ENCODE results near the gene PFKP. TPM values are rescaled to one million over a fixed set of nuclear protein-coding genes. Genes with fewer than 3 reads are reported as not detected.

PFKP gene
- polyA plus RNA-seq, 6 donors from 2014 or later = 26.3 to 51.2 (median 39.7) TPM

DNA sequence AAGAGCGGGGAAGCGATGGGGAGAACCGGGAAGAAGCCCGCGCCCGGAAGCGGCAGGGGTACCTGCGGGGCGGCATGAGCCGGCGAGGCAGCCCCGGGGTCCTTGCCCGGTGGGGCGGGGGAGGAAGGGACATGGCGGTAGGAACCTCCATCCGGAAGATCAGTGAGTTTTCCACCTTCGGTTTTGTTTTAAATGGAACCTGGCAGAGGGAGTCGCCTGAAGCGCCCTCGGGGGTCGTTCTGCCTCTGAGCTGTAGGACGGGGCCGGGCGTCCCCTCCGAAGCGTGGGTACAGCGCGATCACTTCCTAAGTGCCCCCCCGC is 471 bp downstream of the PFKP start:
- Mint-ChIP-seq H3K27ac (peak overlapping the region in 4 of 6 donors; percentile 15 to 82 (median 58)), H3K4me3 (peak overlapping the region; percentile 85 to 96 (median 94)), H3K36me3 (peaks cover 0 to 5% of the 10 kb centered on the region in 2 donors), H3K9me3 (no peaks in the 10 kb centered on the region), H3K27me3 (no peaks in the 10 kb centered on the region), H3K4me1 (peaks cover 31 to 41% (median 32%) of the 10 kb centered on the region in 3 donors)
- DNase-seq (no peak), ATAC-seq (ENCODE audit: low read depth in 2 of 2) (peak in 1 of 2 donors; percentile 4)

DNA sequence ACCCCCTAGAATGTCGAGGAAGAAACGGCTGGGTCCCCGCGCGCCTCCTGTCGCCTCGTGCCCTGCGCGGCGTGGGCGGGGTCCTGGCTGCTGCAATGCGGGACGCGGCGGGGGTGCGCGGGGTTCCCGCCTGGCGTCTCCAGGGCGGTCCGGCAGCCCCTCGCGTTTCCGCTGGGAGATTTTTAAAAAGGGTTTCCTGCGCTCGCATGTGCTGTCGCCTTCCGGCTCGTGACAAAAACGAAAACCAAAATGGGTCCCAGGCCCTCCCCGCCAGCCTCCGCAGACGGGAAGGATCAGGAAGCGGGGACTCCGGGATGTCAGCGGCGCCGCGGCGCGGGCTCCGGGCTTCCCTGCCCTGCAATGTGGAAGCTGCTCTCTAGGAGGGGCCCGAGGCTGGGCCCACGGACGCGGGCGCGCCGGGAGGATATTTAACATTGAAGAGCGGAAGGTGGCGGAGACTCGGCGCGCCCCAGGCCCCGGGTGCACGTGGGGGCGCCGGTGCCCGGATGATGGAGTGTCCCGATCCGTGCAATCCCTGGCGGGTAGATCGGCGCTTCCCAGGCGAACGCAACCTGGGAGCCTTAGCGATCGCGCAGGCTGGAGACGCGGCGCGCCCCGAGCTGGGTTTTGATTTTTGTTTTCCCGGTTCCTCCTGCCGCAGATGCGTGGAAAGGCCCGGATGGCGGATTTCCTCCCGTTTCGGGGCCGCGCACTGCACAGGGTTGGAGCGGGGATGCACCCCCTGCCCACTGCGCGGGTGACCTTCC is 1.0 kb downstream of the PFKP start:
- peaks cover 0 to 5% of the 10 kb centered on the region in 2 donors for H3K36me3 Mint-ChIP-seq

GRCh38 chr10:3068968-3069737 is 1.8 kb downstream of the PFKP start:
- H3K9me3 Mint-ChIP-seq = no peaks in the 10 kb centered on the region
- peaks cover 36 to 45% (median 41%) of the 10 kb centered on the region in 3 donors for H3K4me1 Mint-ChIP-seq
- ATAC-seq (ENCODE audit: low read depth in 2 of 2) (peak; percentile 17 to 20), DNase-seq (no peak)
- H3K27me3 Mint-ChIP-seq = no peaks in the 10 kb centered on the region
- H3K4me3 Mint-ChIP-seq = peak overlapping the region; percentile 82 to 96 (median 94)
- H3K27ac Mint-ChIP-seq = peak overlapping the region in 3 of 6 donors; percentile 14 to 68 (median 63)
- peaks cover 0 to 5% of the 10 kb centered on the region in 2 donors for H3K36me3 Mint-ChIP-seq

More for the DNA sequence above, 1.0 kb downstream of the PFKP start:
- Mint-ChIP-seq H3K4me3 (peak overlapping the region; percentile 85 to 96 (median 94)), H3K9me3 (no peaks in the 10 kb centered on the region), H3K27ac (peak overlapping the region in 4 of 6 donors; percentile 15 to 82 (median 72)), H3K27me3 (no peaks in the 10 kb centered on the region), H3K4me1 (peaks cover 31 to 41% (median 37%) of the 10 kb centered on the region in 3 donors)
- ATAC-seq (ENCODE audit: low read depth in 2 of 2) = peak; percentile 37 to 41
- DNase-seq = peak; percentile 51

GRCh38 chr10:3069876-3070275 is 2.5 kb downstream of the PFKP start:
- ATAC-seq (ENCODE audit: low read depth in 2 of 2) = no peak
- Mint-ChIP-seq H3K36me3 (peaks cover 0 to 5% of the 10 kb centered on the region in 2 donors), H3K9me3 (no peaks in the 10 kb centered on the region), H3K4me1 (peaks cover 36 to 44% (median 37%) of the 10 kb centered on the region in 3 donors), H3K27ac (peak overlapping the region in 1 of 6 donors; percentile 42), H3K27me3 (no peaks in the 10 kb centered on the region), H3K4me3 (peak overlapping the region; percentile 38 to 94 (median 86))
- DNase-seq = no peak

GRCh38 chr10:3071405-3072198 is 4.3 kb downstream of the PFKP start:
- no peak for ATAC-seq (ENCODE audit: low read depth in 2 of 2)

GRCh38 chr10:3072641-3073360 is 5.5 kb downstream of the PFKP start:
- Mint-ChIP-seq H3K4me3 (peak overlapping the region in 1 of 8 donors; percentile 9), H3K4me1 (peaks cover 32 to 45% (median 34%) of the 10 kb centered on the region in 3 donors), H3K27ac (no peak overlapping the region)

More at GRCh38 chr10:3071405-3072198, 4.3 kb downstream of the PFKP start:
- Mint-ChIP-seq H3K4me3 (peak overlapping the region in 3 of 8 donors; percentile 34 to 64 (median 62)), H3K4me1 (peaks cover 34 to 44% (median 36%) of the 10 kb centered on the region in 3 donors), H3K27me3 (no peaks in the 10 kb centered on the region), H3K27ac (peak overlapping the region in 2 of 6 donors; percentile 47 to 54), H3K9me3 (no peaks in the 10 kb centered on the region), H3K36me3 (peaks cover 0 to 5% of the 10 kb centered on the region in 2 donors)
- DNase-seq = no peak

GRCh38 chr10:3074145-3074665 is 6.9 kb downstream of the PFKP start:
- H3K27ac Mint-ChIP-seq = no peak overlapping the region
- H3K36me3 Mint-ChIP-seq = peaks cover 0 to 5% of the 10 kb centered on the region in 2 donors
- ATAC-seq (ENCODE audit: low read depth in 2 of 2) = no peak
- peak overlapping the region in 2 of 8 donors; percentile 6 to 42 for H3K4me3 Mint-ChIP-seq
- H3K9me3 Mint-ChIP-seq = no peaks in the 10 kb centered on the region
- DNase-seq = no peak
- peaks cover 24 to 44% (median 26%) of the 10 kb centered on the region in 3 donors for H3K4me1 Mint-ChIP-seq
- no peaks in the 10 kb centered on the region for H3K27me3 Mint-ChIP-seq

More at GRCh38 chr10:3072641-3073360, 5.5 kb downstream of the PFKP start:
- Mint-ChIP-seq H3K9me3 (no peaks in the 10 kb centered on the region), H3K27me3 (no peaks in the 10 kb centered on the region), H3K36me3 (peaks cover 0 to 5% of the 10 kb centered on the region in 2 donors)
- no peak for ATAC-seq (ENCODE audit: low read depth in 2 of 2)
- DNase-seq = no peak

DNA sequence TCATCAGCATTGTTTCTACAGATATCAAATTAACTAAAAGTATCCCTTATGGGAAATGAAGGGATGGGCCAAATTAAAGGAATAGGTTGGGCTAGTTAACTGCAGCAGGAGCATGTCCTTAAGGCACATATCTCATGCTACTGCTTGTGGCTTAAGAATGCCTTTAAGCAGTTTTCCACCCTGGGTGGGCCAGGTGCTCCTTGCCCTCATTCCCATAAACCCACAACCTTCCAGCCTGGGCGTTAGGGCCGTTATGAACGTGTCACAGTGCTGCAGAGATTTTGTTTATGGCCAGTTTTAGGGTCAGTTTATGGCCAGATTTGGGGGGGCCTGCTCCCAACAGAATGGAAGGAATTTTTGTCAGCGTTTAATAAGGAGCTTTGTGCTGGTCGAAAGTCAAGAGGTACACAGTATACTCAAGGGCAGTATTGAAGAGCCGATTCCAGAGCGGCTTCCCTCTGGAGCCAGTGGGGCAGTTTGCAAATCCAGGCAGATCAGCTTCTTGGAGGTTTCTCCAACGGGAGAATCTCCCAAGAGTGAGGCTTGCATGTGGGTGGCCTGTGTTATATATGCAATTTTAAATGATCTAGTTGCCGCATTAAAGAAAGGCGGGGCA is 7.7 kb downstream of the PFKP start:
- ATAC-seq (ENCODE audit: low read depth in 2 of 2) = no peak
- H3K4me1 Mint-ChIP-seq = peaks cover 15 to 37% (median 19%) of the 10 kb centered on the region in 3 donors
- no peaks in the 10 kb centered on the region for H3K27me3 Mint-ChIP-seq
- no peak for DNase-seq
- peak overlapping the region in 1 of 8 donors; percentile 6 for H3K4me3 Mint-ChIP-seq
- H3K27ac Mint-ChIP-seq = peak overlapping the region in 1 of 6 donors; percentile 58
- peaks cover 0 to 4% of the 10 kb centered on the region in 2 donors for H3K36me3 Mint-ChIP-seq
- no peaks in the 10 kb centered on the region for H3K9me3 Mint-ChIP-seq

DNA sequence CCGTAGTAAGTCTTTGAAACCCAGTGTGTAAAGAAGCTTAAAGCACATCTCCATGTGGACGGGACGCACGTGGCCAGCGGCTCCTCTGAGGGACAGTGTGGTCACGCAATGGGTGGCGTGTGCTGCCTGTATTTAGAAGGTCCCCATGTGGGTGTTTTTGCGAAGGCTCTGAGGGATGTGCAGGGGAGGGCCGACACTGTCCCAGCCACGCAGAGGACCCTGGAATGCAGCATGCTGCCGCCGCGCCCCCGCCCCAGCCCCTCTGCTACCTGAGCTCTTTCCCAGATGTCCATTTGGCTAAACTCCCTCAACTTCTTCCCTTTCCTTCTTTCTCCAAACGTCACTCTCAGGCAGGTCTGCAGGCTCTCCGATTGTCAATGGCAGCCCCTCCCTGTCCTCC is 8.8 kb downstream of the PFKP start:
- ATAC-seq (ENCODE audit: low read depth in 2 of 2) (no peak), DNase-seq (no peak)
- peak overlapping the region in 1 of 6 donors; percentile 20 for H3K27ac Mint-ChIP-seq
- no peak overlapping the region for H3K4me3 Mint-ChIP-seq
- H3K36me3 Mint-ChIP-seq = peaks cover 0 to 4% of the 10 kb centered on the region in 2 donors
- peaks cover 12 to 40% (median 17%) of the 10 kb centered on the region in 3 donors for H3K4me1 Mint-ChIP-seq
- no peaks in the 10 kb centered on the region for H3K27me3 Mint-ChIP-seq
- no peaks in the 10 kb centered on the region for H3K9me3 Mint-ChIP-seq

GRCh38 chr10:3077509-3077908 is 10.2 kb downstream of the PFKP start:
- Mint-ChIP-seq H3K4me3 (no peak overlapping the region), H3K9me3 (no peaks in the 10 kb centered on the region), H3K27ac (peak overlapping the region in 1 of 6 donors; percentile 20), H3K36me3 (peaks cover 0 to 4% of the 10 kb centered on the region in 2 donors), H3K4me1 (peaks cover 7 to 31% (median 16%) of the 10 kb centered on the region in 3 donors), H3K27me3 (no peaks in the 10 kb centered on the region)
- no peak for DNase-seq
- ATAC-seq (ENCODE audit: low read depth in 2 of 2) = no peak

GRCh38 chr10:3077940-3078630 is 10.7 kb downstream of the PFKP start:
- peaks cover 0 to 4% of the 10 kb centered on the region in 2 donors for H3K36me3 Mint-ChIP-seq
- H3K4me3 Mint-ChIP-seq = peak overlapping the region in 2 of 8 donors; percentile 67 to 72
- DNase-seq (no peak), ATAC-seq (ENCODE audit: low read depth in 2 of 2) (no peak)
- peak overlapping the region in 2 of 6 donors; percentile 11 to 74 for H3K27ac Mint-ChIP-seq
- H3K4me1 Mint-ChIP-seq = peaks cover 7 to 29% (median 14%) of the 10 kb centered on the region in 3 donors
- H3K9me3 Mint-ChIP-seq = no peaks in the 10 kb centered on the region
- no peaks in the 10 kb centered on the region for H3K27me3 Mint-ChIP-seq

Data from naive B cell (primary cell).